HepG2 (cell line): ENCODE measurements around the gene NOX3. TPM values are rescaled to one million over a fixed set of nuclear protein-coding genes. Genes with fewer than 3 reads are reported as not detected.

Experiments
- MYPOP ChIP-seq: sonication (generic); formaldehyde crosslinking; IDR thresholded peaks from 2 replicates; pipeline ENCODE4 v1.8.1; 2023; ENCODE audit warnings: mild to moderate bottlenecking, moderate library complexity, missing genetic modification reagents
- RBM22 ChIP-seq: fragments of 200-400 bp; formaldehyde crosslinking; optimal IDR thresholded peaks from 2 replicates; pipeline ENCODE3; 2017; ENCODE audit warnings: mild to moderate bottlenecking, low read length, moderate library complexity
- ZBTB38 ChIP-seq: sonication (generic); formaldehyde crosslinking; IDR thresholded peaks from 2 replicates; pipeline ENCODE4 v1.5.1; 2020; ENCODE audit warnings: mild to moderate bottlenecking, missing genetic modification reagents
- ZBTB42 ChIP-seq: sonication (generic); formaldehyde crosslinking; IDR thresholded peaks from 2 replicates; pipeline ENCODE4 v1.5.0; 2020; ENCODE audit warnings: mild to moderate bottlenecking, missing genetic modification reagents
- ZFP91 ChIP-seq: sonication (generic); formaldehyde crosslinking; IDR thresholded peaks from 2 replicates; pipeline ENCODE4 v1.9.0; 2022; ENCODE audit warnings: missing genetic modification reagents, mild to moderate bottlenecking, borderline replicate concordance
- ZHX1 ChIP-seq: sonication (generic); formaldehyde crosslinking; IDR thresholded peaks from 2 replicates; pipeline ENCODE4 v1.8.1; 2022; ENCODE audit warnings: low read depth, mild to moderate bottlenecking, missing genetic modification reagents
- ZNF124 ChIP-seq: sonication (generic); formaldehyde crosslinking; IDR thresholded peaks from 2 replicates; pipeline ENCODE4 v1.4.0; 2020; ENCODE audit warnings: missing genetic modification reagents
- ZNF44 ChIP-seq: sonication (generic); formaldehyde crosslinking; IDR thresholded peaks from 2 replicates; pipeline ENCODE4 v1.5.1; 2020; ENCODE audit warnings: mild to moderate bottlenecking, missing genetic modification reagents
- ZNF543 ChIP-seq: sonication (generic); formaldehyde crosslinking; IDR thresholded peaks from 2 replicates; pipeline ENCODE4 v1.4.0; 2020; ENCODE audit warnings: mild to moderate bottlenecking, missing genetic modification reagents
- ZNF564 ChIP-seq: sonication (generic); formaldehyde crosslinking; IDR thresholded peaks from 2 replicates; pipeline ENCODE4 v1.8.1; 2023; ENCODE audit warnings: mild to moderate bottlenecking, missing genetic modification reagents
- ZNF687 ChIP-seq: sonication (generic); formaldehyde crosslinking; IDR thresholded peaks from 2 replicates; pipeline ENCODE4 v1.5.1; 2020; ENCODE audit warnings: mild to moderate bottlenecking, missing genetic modification reagents, moderate library complexity
- ZNF747 ChIP-seq: sonication (generic); formaldehyde crosslinking; IDR thresholded peaks from 2 replicates; pipeline ENCODE4 v1.8.1; 2023; ENCODE audit warnings: missing genetic modification reagents, mild to moderate bottlenecking, borderline replicate concordance
- polyA plus RNA-seq, 8 experiments: library from polyadenylated mRNA; depleted of rRNA in 3 of 8; stranded (reverse) in 7 of 8; unstranded in 1 of 8; fragments of >200 nt; fragmentation: Illumina TruSeq in 4 of 8; extraction: Trizol in 4 of 8; gene quantifications; 2 replicates each; pipeline versions ENCODE4 v1.2.1 to v1.2.3, GENCODE V29; 2011 to 2016; ENCODE audit warnings: low read depth in 4 of 8, missing spikeins in 1 of 8, mixed read lengths in 1 of 8; ENCODE audit not compliant: insufficient read depth in 1 of 8
- total RNA-seq, 5 experiments: library from RNA; depleted of rRNA; stranded (reverse); fragments of >200 nt; fragmentation: Illumina TruSeq; extraction: Trizol; gene quantifications; 2 replicates each; pipeline ENCODE4 v1.2.3, GENCODE V29; 2016; ENCODE audit warnings: low read depth in 1 of 5

The NOX3 gene
- total and polyA plus RNA-seq, 2 of the 13 experiments (the other 11 are each of a cell fraction or from before 2014, with no cell fraction given), result 0.09 to 0.18 TPM

- TF ChIP-seq ZNF564 (0 out of 2 replicates have a peak, but pooled peaks have one; percentile 66), MYPOP (CRISPR knock-in tag) (0 out of 2 replicates have a peak, but pooled peaks have one; percentile 33), ZNF124 (CRISPR knock-in tag) (0 out of 2 replicates have a peak, but pooled peaks have one; percentile 5), ZHX1 (CRISPR knock-in tag) (0 out of 2 replicates have a peak, but pooled peaks have one; percentile 20), ZNF747 (CRISPR knock-in tag) (0 out of 2 replicates have a peak, but pooled peaks have one; percentile 62), ZNF44 (CRISPR knock-in tag) (0 out of 2 replicates have a peak, but pooled peaks have one; percentile 11), ZBTB42 (CRISPR knock-in tag) (0 out of 2 replicates have a peak, but pooled peaks have one; percentile 46), ZNF543 (0 out of 2 replicates have a peak, but pooled peaks have one; percentile 63), ZNF687 (peak; percentile 60), ZFP91 (CRISPR knock-in tag) (peak; percentile 18; the same call in 1 of the 2 replicates), ZBTB38 (peak; percentile 82), RBM22 (peak; percentile 34)
Measured at GRCh38 chr6:155488197-155488596, 32.6 kb upstream of the NOX3 start (continued).
